OCI-LY1 (cell line): ENCODE results near the gene AGTPBP1.
"Not testable (repeated sequence)": the region's sequence is repeated elsewhere in the genome, so short reads cannot be mapped to it uniquely, and the experiment has no call there.

Experiments used
- H2AFZ ChIP-seq: fragments of 200-600 bp; sonication (generic), shearing (Covaris generic); 2 replicates; pipeline ENCODE4 v1.6.0; 2014; ENCODE audit warnings: antibody characterized with exemption, mild to moderate bottlenecking, low read length
- H3F3A ChIP-seq: fragments of 200-600 bp; sonication (generic), shearing (Covaris generic); 2 replicates; pipeline ENCODE4 v1.6.0; 2014; ENCODE audit warnings: mild to moderate bottlenecking, antibody characterized with exemption, low read length, moderate library complexity; ENCODE audit not compliant: insufficient read depth
- H3K27ac ChIP-seq: fragments of 200-600 bp; sonication (generic); 2 replicates; pipeline ENCODE4 v1.5.1; 2014; ENCODE audit warnings: low read length, mixed run types, mild to moderate bottlenecking, low read depth; ENCODE audit not compliant: poor library complexity, severe bottlenecking
- H3K27me3 ChIP-seq: fragments of 200-600 bp; sonication (generic); 2 replicates; pipeline ENCODE4 v1.6.0; 2014; ENCODE audit warnings: antibody characterized with exemption, mild to moderate bottlenecking, low read length, moderate library complexity; ENCODE audit not compliant: insufficient read depth
- H3K36me3 ChIP-seq: fragments of 200-600 bp; sonication (generic); 2 replicates; pipeline ENCODE4 v1.6.1; 2014; ENCODE audit warnings: mild to moderate bottlenecking, antibody characterized with exemption, low read length, moderate library complexity, mixed read lengths; ENCODE audit not compliant: insufficient read depth
- H3K4me1 ChIP-seq: fragments of 200-600 bp; sonication (generic); 2 replicates; pipeline ENCODE4 v1.5.1; 2014; ENCODE audit warnings: mild to moderate bottlenecking, low read length, moderate library complexity; ENCODE audit not compliant: insufficient read depth, severe bottlenecking
- H3K4me2 ChIP-seq: fragments of 200-600 bp; sonication (generic), shearing (Covaris generic); 2 replicates; pipeline ENCODE4 v1.6.1; 2014; ENCODE audit warnings: low read length
- H3K4me3 ChIP-seq: fragments of 200-600 bp; sonication (generic); 2 replicates; pipeline ENCODE4 v1.5.1; 2014; ENCODE audit warnings: low read length, low read depth, mild to moderate bottlenecking, mixed read lengths; ENCODE audit not compliant: poor library complexity, severe bottlenecking
- H3K79me2 ChIP-seq: fragments of 200-600 bp; shearing (Covaris generic); 2 replicates; pipeline ENCODE4 v1.6.1; 2016; ENCODE audit warnings: mixed run types, low read length, mixed read lengths; ENCODE audit not compliant: insufficient read depth
- H3K9ac ChIP-seq: fragments of 200-600 bp; sonication (generic), shearing (Covaris generic); 2 replicates; pipeline ENCODE4 v1.6.1; 2014; ENCODE audit warnings: mild to moderate bottlenecking, low read length, mixed read lengths
- H3K9me2 ChIP-seq: fragments of 200-600 bp; sonication (generic), shearing (Covaris generic); 2 replicates; pipeline ENCODE4 v1.6.1; 2014; ENCODE audit warnings: low read depth, mild to moderate bottlenecking, low read length, mixed read lengths
- H3K9me3 ChIP-seq: fragments of 200-600 bp; shearing (Covaris generic); 2 replicates; pipeline ENCODE4 v1.6.1; 2014; ENCODE audit warnings: low read length, mixed read lengths
- H4K20me1 ChIP-seq: fragments of 200-600 bp; sonication (generic), shearing (Covaris generic); 2 replicates; pipeline ENCODE4 v1.6.0; 2016; ENCODE audit warnings: mild to moderate bottlenecking, low read length; ENCODE audit not compliant: insufficient read depth
- CTCF ChIP-seq: fragments of 200-600 bp; sonication (generic), shearing (Covaris generic); IDR thresholded peaks from 2 replicates; pipeline ENCODE4 v1.5.1; 2017; ENCODE audit warnings: mild to moderate bottlenecking, antibody characterized with exemption, low read length, moderate library complexity, mixed read lengths
- EZH2 ChIP-seq: fragments of 200-600 bp; sonication (generic), shearing (Covaris generic); IDR thresholded peaks from 2 replicates; pipeline ENCODE4 v1.8.0; 2017; ENCODE audit warnings: borderline replicate concordance, mixed run types, mild to moderate bottlenecking, antibody characterized with exemption, low read length, moderate library complexity, mixed read lengths

The AGTPBP1 gene

GRCh38 chr9:85577353-85577952 is 164.3 kb downstream of the AGTPBP1 start:
- Histone ChIP-seq H3K36me3 (no peaks in the 10 kb centered on the region), H3K4me2 (no peak overlapping the region), H3K4me3 (no peak overlapping the region), H3K9me2 (no peaks in the 10 kb centered on the region), H3K9me3 (no peaks in the 10 kb centered on the region), H3K4me1 (no peaks in the 10 kb centered on the region), H3K27ac (no peak overlapping the region), H3F3A (no peaks in the 10 kb centered on the region), H2AFZ (no peak overlapping the region), H3K9ac (no peak overlapping the region), H3K79me2 (no peaks in the 10 kb centered on the region), H3K27me3 (no peaks in the 10 kb centered on the region), H4K20me1 (no peaks in the 10 kb centered on the region)
- TF ChIP-seq CTCF (no peak), EZH2 (no peak)

GRCh38 chr9:85575868-85576267 is 165.9 kb downstream of the AGTPBP1 start:
- H4K20me1 ChIP-seq, result no peaks in the 10 kb centered on the region
- TF ChIP-seq EZH2, result no peak
- TF ChIP-seq CTCF, result no peak
- H3K9ac ChIP-seq, result no peak overlapping the region
- H3K27me3 ChIP-seq, result no peaks in the 10 kb centered on the region
- H3K9me3 ChIP-seq, result no peaks in the 10 kb centered on the region
- no peaks in the 10 kb centered on the region for H3K36me3 ChIP-seq
- no peaks in the 10 kb centered on the region for H3K9me2 ChIP-seq
- H3K4me2 ChIP-seq, result no peak overlapping the region
- no peak overlapping the region for H3K4me3 ChIP-seq
- no peak overlapping the region for H2AFZ ChIP-seq
- H3K79me2 ChIP-seq, result no peaks in the 10 kb centered on the region
- H3K4me1 ChIP-seq, result no peaks in the 10 kb centered on the region
- H3F3A ChIP-seq, result no peaks in the 10 kb centered on the region
- no peak overlapping the region for H3K27ac ChIP-seq

- not testable (repeated sequence) for H2AFZ ChIP-seq, H3F3A ChIP-seq, H3K4me3 ChIP-seq, H3K79me2 ChIP-seq, H3K27me3 ChIP-seq, H3K36me3 ChIP-seq, H3K4me2 ChIP-seq, H3K27ac ChIP-seq, H4K20me1 ChIP-seq, H3K9me2 ChIP-seq, H3K4me1 ChIP-seq, H3K9me3 ChIP-seq, H3K9ac ChIP-seq
These were observed 168.2 kb downstream of the AGTPBP1 start for GRCh38 chr9:85573546-85573945.

GRCh38 chr9:85572917-85573316 is 168.8 kb downstream of the AGTPBP1 start:
- H3K79me2 ChIP-seq, H2AFZ ChIP-seq, H3K27ac ChIP-seq, H3K9ac ChIP-seq, H3K36me3 ChIP-seq, H3K4me3 ChIP-seq, H3K27me3 ChIP-seq, H3K9me2 ChIP-seq, H3K4me2 ChIP-seq, H3K9me3 ChIP-seq, H4K20me1 ChIP-seq, H3F3A ChIP-seq, H3K4me1 ChIP-seq: not testable (repeated sequence)
